Islet of Langerhans (tissue), 1 donor: ENCODE data around the gene GLDC.
"Not testable (repeated sequence)": the region's sequence is repeated elsewhere in the genome, so short reads cannot be mapped to it uniquely, and the experiment has no call there.

Experiments used
- FAIRE-seq: peaks from one replicate; lab custom pipeline; 2011; peaks lifted over from hg19 to GRCh38; lab: Jason Lieb, UNC

The GLDC gene

GRCh38 chr9:6664204-6664680 lies 18.7 kb upstream of the GLDC start:
- no peak for FAIRE-seq

- no peak for FAIRE-seq
Observed at GRCh38 chr9:6660512-6660911, 15.0 kb upstream of the GLDC start.

GRCh38 chr9:6658628-6659353 lies 13.3 kb upstream of the GLDC start:
- FAIRE-seq: no peak

- no peak for FAIRE-seq
Observed at GRCh38 chr9:6656614-6657300, 11.2 kb upstream of the GLDC start.

- no peak for FAIRE-seq
Observed at GRCh38 chr9:6655036-6655435, 9.5 kb upstream of the GLDC start.

- no peak for FAIRE-seq
Observed at GRCh38 chr9:6646293-6646636, 736 bp upstream of the GLDC start.

- not testable (repeated sequence) for FAIRE-seq
Observed at GRCh38 chr9:6645105-6645354, 499 bp downstream of the GLDC start.

GRCh38 chr9:6644346-6645104 lies 1.0 kb downstream of the GLDC start:
- FAIRE-seq: no peak

- FAIRE-seq: no peak
Observed at GRCh38 chr9:6641961-6642360, 3.6 kb downstream of the GLDC start.

GRCh38 chr9:6641561-6641960 lies 4.0 kb downstream of the GLDC start:
- no peak for FAIRE-seq

- FAIRE-seq: no peak
Observed at GRCh38 chr9:6641056-6641455, 4.5 kb downstream of the GLDC start.

GRCh38 chr9:6640268-6641051 lies 5.1 kb downstream of the GLDC start:
- no peak for FAIRE-seq

- no peak for FAIRE-seq
Observed at GRCh38 chr9:6639622-6640021, 5.9 kb downstream of the GLDC start.

- FAIRE-seq: no peak
Observed at GRCh38 chr9:6634444-6634843, 11.1 kb downstream of the GLDC start.

GRCh38 chr9:6633378-6633777 lies 12.2 kb downstream of the GLDC start:
- no peak for FAIRE-seq

- no peak for FAIRE-seq
Observed at GRCh38 chr9:6632516-6633183, 12.9 kb downstream of the GLDC start.

- FAIRE-seq: no peak
Observed at GRCh38 chr9:6631207-6631512, 14.4 kb downstream of the GLDC start.

- FAIRE-seq: no peak
Observed at GRCh38 chr9:6630502-6631206, 14.9 kb downstream of the GLDC start.

- no peak for FAIRE-seq
Observed at GRCh38 chr9:6628704-6629103, 16.8 kb downstream of the GLDC start.

GRCh38 chr9:6625363-6625762 lies 20.2 kb downstream of the GLDC start:
- no peak for FAIRE-seq

GRCh38 chr9:6622784-6623183 lies 22.7 kb downstream of the GLDC start:
- not testable (repeated sequence) for FAIRE-seq

- FAIRE-seq: no peak
Observed at GRCh38 chr9:6620796-6621195, 24.7 kb downstream of the GLDC start.
